Tibial nerve (tissue), 4 donors: ENCODE results near the gene MARCOL.
"Not testable (repeated sequence)": the region's sequence is repeated elsewhere in the genome, so short reads cannot be mapped to it uniquely, and the experiment has no call there.

Experiments used
- CTCF ChIP-seq, 5 experiments: fragments of 200-600 bp in 3 of 5; fragments of 450-650 bp in 2 of 5; sonication (generic) in 3 of 5; IDR thresholded peaks; one replicate each; pipeline ENCODE4 v1.5.1; 2016 to 2019; ENCODE audit warnings: antibody characterized with exemption in 5 of 5, mild to moderate bottlenecking in 3 of 5, moderate library complexity in 2 of 5
- EP300 ChIP-seq, 2 donors: sonication (generic); formaldehyde crosslinking; IDR thresholded peaks; one replicate each; pipeline ENCODE4 v1.6.1; 2017; ENCODE audit warnings: antibody characterized with exemption in 2 of 2, mild to moderate bottlenecking in 1 of 2

- not testable (repeated sequence) for TF ChIP-seq CTCF, EP300 (IDR thresholded peaks at IDR 0.05)
Observed at GRCh38 chr5:148280893-148281292, 42.6 kb downstream of the MARCOL start.
